ENCODE data around the gene MORC2. TPM values are rescaled to one million over a fixed set of nuclear protein-coding genes. Genes with fewer than 3 reads are reported as not detected.

The MORC2 gene
- total RNA-seq, 2 donors from 2014 or later, result 34.9 to 36.3 TPM

DNA sequence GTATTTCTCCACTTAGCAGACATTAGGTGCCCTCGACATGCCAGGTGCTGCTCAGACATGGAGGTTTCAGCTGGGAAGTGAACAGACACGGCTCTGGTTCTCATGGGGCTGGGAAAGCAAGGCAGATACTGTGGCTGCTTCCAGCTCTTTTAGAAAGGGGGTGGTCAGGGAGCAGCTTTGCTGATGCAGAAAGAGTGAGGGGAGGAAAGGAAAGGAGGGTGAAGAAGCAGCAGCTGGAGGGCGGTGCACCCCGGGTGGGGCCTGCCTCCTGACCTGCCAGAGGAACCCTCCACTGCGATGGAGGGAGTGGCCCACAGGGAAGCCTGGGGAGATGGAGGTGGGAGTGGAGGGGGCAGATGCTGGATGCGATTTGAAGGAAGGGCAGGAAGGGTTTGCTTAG lies 76.8 kb downstream of the MORC2 start:
- H3K27me3 Mint-ChIP-seq (ENCODE audit: insufficient read depth), result no peaks in the 10 kb centered on the region
- H3K4me3 Mint-ChIP-seq, result no peak overlapping the region
- Histone ChIP-seq H3K4me3 (ENCODE audit: low read length) (no peak overlapping the region), H3K4me1 (ENCODE audit: control insufficient read depth, insufficient read depth, low read length) (no peaks in the 10 kb centered on the region), H3K27me3 (ENCODE audit: control insufficient read depth, insufficient read depth, low read length, poor library complexity, severe bottlenecking) (no peaks in the 10 kb centered on the region), H3K27ac (ENCODE audit: low read depth, low read length) (no peak overlapping the region), H3K9ac (ENCODE audit: extremely low read depth, low read length, poor library complexity, severe bottlenecking) (no peak overlapping the region), H3K9me3 (ENCODE audit: control insufficient read depth, low read length) (no peaks in the 10 kb centered on the region), H3K36me3 (ENCODE audit: control insufficient read depth, insufficient read depth, low read length) (peaks cover 13% of the 10 kb centered on the region)
- peaks cover 4% of the 10 kb centered on the region for H3K4me1 Mint-ChIP-seq
- DNase-seq, result no peak
- peaks cover 32% of the 10 kb centered on the region for H3K36me3 Mint-ChIP-seq (ENCODE audit: low read depth)
- peak overlapping the region; percentile 75 for H3K27ac Mint-ChIP-seq
- TF ChIP-seq, protein P1, sequence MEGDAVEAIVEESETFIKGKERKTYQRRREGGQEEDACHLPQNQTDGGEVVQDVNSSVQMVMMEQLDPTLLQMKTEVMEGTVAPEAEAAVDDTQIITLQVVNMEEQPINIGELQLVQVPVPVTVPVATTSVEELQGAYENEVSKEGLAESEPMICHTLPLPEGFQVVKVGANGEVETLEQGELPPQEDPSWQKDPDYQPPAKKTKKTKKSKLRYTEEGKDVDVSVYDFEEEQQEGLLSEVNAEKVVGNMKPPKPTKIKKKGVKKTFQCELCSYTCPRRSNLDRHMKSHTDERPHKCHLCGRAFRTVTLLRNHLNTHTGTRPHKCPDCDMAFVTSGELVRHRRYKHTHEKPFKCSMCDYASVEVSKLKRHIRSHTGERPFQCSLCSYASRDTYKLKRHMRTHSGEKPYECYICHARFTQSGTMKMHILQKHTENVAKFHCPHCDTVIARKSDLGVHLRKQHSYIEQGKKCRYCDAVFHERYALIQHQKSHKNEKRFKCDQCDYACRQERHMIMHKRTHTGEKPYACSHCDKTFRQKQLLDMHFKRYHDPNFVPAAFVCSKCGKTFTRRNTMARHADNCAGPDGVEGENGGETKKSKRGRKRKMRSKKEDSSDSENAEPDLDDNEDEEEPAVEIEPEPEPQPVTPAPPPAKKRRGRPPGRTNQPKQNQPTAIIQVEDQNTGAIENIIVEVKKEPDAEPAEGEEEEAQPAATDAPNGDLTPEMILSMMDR (conservative IDR thresholded peaks at IDR 0.05), result no peak
- 92 to 100% methylated on average over 4 to 6 of the region's 6 CpGs for WGBS, 2 experiments (ENCODE audit: insufficient coverage in 1 of 2, insufficient read length in 1 of 2)
- H3K9me3 Mint-ChIP-seq, result no peaks in the 10 kb centered on the region

DNA sequence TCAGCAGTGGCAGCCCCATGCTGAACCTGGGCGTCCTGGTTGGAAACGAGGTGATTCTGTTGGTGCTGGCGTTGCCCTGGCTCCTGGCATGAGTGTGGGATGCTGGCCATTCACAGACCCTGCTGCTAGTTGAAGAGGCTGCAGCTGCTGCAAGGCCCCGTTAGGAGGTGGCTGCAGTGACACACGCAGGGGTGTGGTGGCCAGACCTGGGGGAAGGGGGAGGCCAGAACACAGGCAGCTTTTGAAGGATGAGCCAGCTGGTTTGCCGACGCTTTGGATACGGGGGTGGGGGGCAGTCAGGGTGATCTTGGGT lies 77.2 kb downstream of the MORC2 start:
- H3K4me1 ChIP-seq (ENCODE audit: control insufficient read depth, insufficient read depth, low read length), result no peaks in the 10 kb centered on the region
- Mint-ChIP-seq H3K27me3 (ENCODE audit: insufficient read depth) (no peaks in the 10 kb centered on the region), H3K4me3 (no peak overlapping the region), H3K27ac (peak overlapping the region; percentile 75), H3K36me3 (ENCODE audit: low read depth) (peaks cover 32% of the 10 kb centered on the region), H3K4me1 (peaks cover 8% of the 10 kb centered on the region), H3K9me3 (no peaks in the 10 kb centered on the region)
- no peak overlapping the region for H3K27ac ChIP-seq (ENCODE audit: low read depth, low read length)
- H3K9ac ChIP-seq (ENCODE audit: extremely low read depth, low read length, poor library complexity, severe bottlenecking), result no peak overlapping the region
- H3K9me3 ChIP-seq (ENCODE audit: control insufficient read depth, low read length), result no peaks in the 10 kb centered on the region
- H3K27me3 ChIP-seq (ENCODE audit: control insufficient read depth, insufficient read depth, low read length, poor library complexity, severe bottlenecking), result no peaks in the 10 kb centered on the region
- DNase-seq, result no peak
- 91 to 100% methylated on average over 4 to 8 of the region's 8 CpGs for WGBS, 2 experiments (ENCODE audit: insufficient coverage in 1 of 2, insufficient read length in 1 of 2)
- TF ChIP-seq, protein P1 (conservative IDR thresholded peaks at IDR 0.05), result no peak
- peaks cover 13% of the 10 kb centered on the region for H3K36me3 ChIP-seq (ENCODE audit: control insufficient read depth, insufficient read depth, low read length)
- no peak overlapping the region for H3K4me3 ChIP-seq (ENCODE audit: low read length)

DNA sequence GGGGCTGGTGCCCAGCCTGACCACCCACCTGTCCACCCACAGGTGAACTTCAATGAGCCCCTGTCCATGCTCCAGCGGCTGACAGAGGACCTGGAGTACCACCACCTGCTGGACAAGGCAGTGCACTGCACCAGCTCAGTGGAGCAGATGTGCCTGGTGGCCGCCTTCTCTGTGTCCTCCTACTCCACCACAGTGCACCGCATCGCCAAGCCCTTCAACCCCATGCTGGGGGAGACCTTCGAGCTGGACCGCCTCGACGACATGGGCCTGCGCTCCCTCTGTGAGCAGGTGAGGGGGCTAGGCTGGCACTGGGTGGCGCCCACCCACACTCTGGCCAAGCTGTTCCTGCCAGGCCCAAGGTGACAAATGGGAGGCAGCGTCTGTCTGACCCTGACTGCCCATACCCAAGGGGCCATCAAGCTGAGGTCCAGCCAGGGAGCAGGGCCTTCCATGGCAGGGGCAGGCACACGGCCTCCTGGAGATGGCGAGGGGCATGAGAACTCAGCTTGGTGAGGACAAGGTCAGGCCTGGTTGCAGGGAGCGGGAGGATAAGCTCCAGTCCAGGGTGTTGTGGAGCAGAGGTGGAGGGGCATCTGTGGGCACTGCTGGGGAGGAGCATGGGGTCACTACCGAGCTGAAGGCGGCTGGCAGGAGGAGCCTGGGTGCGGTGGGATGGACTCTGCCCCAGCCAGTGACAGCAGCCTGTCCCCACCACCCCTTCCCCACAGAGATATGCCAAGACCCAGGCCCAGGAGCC lies 77.7 kb downstream of the MORC2 start:
- no peaks in the 10 kb centered on the region for H3K4me1 ChIP-seq (ENCODE audit: control insufficient read depth, insufficient read depth, low read length)
- H3K27ac ChIP-seq (ENCODE audit: low read depth, low read length), result no peak overlapping the region
- H3K36me3 ChIP-seq (ENCODE audit: control insufficient read depth, insufficient read depth, low read length), result peaks cover 9% of the 10 kb centered on the region
- DNase-seq, result peak; percentile 91
- Mint-ChIP-seq H3K27me3 (ENCODE audit: insufficient read depth) (no peaks in the 10 kb centered on the region), H3K36me3 (ENCODE audit: low read depth) (peaks cover 28% of the 10 kb centered on the region), H3K4me1 (peaks cover 13% of the 10 kb centered on the region), H3K27ac (no peak overlapping the region), H3K9me3 (no peaks in the 10 kb centered on the region), H3K4me3 (no peak overlapping the region)
- WGBS, 2 experiments (ENCODE audit: insufficient coverage in 1 of 2, insufficient read length in 1 of 2), result 85 to 95% methylated on average over 4 to 17 of the region's 17 CpGs
- H3K27me3 ChIP-seq (ENCODE audit: control insufficient read depth, insufficient read depth, low read length, poor library complexity, severe bottlenecking), result no peaks in the 10 kb centered on the region
- TF ChIP-seq, protein P1 (conservative IDR thresholded peaks at IDR 0.05), result peak; percentile 92
- no peaks in the 10 kb centered on the region for H3K9me3 ChIP-seq (ENCODE audit: control insufficient read depth, low read length)
- no peak overlapping the region for H3K4me3 ChIP-seq (ENCODE audit: low read length)
- no peak overlapping the region for H3K9ac ChIP-seq (ENCODE audit: extremely low read depth, low read length, poor library complexity, severe bottlenecking)

Measured in endodermal cell (in vitro differentiated cells).